HG03342 (cell line): ENCODE data around the gene TXNDC11.
"Not testable (repeated sequence)": the region's sequence is repeated elsewhere in the genome, so short reads cannot be mapped to it uniquely, and the experiment has no call there.

ENCODE experiments used
- ATAC-seq: cut with Tn5 transposase; IDR thresholded peaks from one replicate; pipeline ENCODE4 v1.9.1; 2021; ENCODE audit warnings: mild to moderate bottlenecking, moderate library complexity; ENCODE audit not compliant: unreplicated experiment

TXNDC11 gene

DNA sequence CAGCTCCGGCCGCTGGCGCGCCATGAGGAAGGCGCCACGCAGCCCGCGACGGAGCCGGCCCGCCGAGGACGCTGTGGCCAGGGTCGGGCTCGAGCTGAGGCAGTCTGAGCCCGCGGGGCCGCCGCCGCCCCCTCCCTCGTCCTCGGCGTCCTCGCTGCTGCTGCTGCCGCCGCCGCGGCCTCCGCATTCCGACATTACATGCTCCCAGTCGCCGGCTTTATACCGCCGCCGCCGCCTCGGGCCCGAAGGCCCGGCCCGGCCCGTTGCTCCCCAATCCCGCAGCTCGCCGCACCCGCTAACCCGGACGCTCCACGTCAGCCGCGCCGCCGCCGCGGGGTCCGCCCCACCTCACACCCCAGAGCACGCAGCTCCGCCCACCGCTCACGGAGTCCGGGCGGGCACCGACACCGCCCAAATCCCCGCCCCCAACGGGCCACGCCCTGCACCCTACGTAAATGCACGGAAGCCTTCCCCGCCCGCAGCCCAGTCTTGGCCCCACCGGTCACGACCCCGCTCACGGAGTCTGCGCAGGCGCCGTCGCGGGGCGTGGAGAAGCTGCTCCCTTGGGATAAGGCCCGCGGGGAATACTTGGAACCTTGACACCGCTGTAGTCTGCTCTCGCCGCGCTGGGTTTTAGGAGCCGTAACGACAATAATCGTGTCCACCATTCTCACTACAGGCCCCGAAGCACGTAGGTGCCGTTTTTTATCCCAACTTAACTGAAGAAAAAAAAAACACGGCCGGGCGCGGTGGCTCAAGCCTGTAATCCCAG lies at the start of gene TXNDC11:
TSS of gene TXNDC11 (minus strand) at position 322 of the 772 bp plus-strand sequence. CDS start at position 195, 127 bp downstream.
- peak; percentile 84 for ATAC-seq

DNA sequence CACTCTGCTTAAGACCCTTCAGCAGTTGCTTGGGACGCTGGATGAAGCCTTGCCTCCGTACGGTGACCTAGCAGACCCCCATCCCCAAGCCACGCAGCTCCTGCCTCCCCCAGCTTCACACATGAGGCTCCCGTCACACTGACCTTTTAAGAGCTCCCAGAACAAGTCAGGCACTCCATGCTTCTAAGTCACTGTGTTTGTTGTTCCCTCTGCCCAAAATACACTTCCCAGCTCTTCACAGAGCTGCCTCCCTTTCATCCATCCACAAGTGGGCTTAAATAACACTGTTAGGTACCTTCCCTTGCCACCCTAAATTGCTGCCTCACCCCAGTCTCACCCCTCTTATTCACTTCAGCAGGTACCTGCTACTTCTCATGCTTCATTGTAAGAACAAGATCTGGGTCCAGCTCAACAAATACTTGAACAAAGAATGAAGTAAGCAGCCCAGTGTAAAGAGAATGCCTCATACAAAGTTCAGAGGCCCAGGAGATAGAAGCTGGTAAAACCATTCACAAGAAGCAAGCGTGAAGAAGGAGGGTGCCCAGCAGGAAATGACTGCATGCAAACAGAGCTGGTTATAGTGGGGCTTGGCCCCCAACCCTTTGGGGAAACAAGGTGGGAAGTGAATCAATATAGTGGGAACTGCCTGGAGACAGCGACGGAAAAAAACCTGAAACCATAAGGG lies 48.6 kb upstream of the TXNDC11 start:
- no peak for ATAC-seq

DNA sequence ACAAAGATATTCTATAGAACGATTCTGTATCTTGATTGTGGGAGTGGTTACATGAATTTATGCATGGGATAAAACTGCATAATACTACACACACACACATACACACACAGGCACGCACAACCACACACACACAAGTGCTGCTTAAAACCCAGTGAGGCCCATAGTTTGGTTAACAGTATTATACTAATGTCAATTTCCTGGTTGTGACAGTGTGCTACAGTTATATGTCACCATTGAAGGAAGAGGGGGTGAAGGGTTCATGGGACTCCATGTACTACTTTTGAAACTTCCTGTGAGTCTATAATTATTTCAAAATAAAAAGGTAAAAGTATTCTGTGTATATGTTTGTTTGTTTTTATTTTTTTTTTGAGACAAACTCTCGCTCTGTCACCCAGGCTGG lies 46.3 kb upstream of the TXNDC11 start:
- ATAC-seq: no peak

- ATAC-seq: not testable (repeated sequence)
Observed at GRCh38 chr16:11784980-11785599, 42.4 kb upstream of the TXNDC11 start.

GRCh38 chr16:11784381-11784780 lies 41.7 kb upstream of the TXNDC11 start:
- ATAC-seq: not testable (repeated sequence)

GRCh38 chr16:11784038-11784369 lies 41.3 kb upstream of the TXNDC11 start:
- ATAC-seq: no peak

DNA sequence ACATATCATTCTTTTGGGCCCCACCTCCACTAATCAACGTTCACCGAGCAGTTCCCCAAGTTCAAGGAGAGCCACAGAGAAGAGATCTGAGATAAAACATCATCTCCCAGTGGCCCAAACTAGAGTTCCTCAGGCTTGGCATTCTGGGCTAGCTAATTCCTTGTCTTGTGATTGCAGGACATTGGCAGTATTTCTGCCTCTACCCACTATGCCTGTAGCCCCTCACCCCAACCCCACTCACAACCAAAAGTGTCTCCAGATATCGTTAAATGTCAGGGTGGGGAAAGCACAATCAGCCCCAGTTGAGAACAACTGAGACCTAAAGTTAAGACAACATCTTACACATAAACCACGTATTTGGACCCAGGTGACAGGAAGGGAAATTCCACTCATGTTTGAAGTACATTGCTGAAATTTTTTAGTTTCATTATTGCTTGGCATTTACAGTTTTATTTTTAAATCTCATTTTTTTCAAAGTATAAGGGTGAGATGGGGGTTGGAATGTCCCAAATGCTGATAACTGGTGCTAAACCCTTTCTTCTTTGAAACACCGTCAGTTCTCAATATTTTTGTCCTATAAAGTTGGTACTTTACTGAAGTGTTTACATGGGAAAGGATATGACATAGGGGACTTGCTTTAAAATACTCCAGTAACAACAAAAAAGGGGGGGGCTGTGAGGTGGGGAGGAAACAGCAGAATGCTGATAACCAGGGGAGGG lies 40.8 kb upstream of the TXNDC11 start:
- peak; percentile 46 for ATAC-seq

DNA sequence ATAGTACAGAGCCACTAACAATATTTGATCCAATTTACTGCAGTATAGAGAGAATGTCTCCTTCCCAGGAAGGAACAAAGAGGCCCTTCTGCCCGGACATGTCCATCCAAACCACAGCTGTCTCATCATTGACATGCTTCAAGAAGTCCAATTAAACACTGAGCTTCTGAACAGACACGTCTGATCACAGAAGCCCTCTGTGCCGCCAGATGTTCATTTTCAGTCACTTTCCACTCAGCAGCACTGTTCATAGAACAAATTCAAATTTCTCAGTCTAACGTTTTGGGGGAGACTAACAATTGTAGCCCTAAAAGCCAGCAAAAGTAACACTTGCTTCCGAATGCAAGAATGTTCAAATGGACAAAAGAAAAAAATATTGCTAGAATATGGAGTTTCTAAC lies 39.1 kb upstream of the TXNDC11 start:
- ATAC-seq: no peak

GRCh38 chr16:11780991-11781680 lies 38.5 kb upstream of the TXNDC11 start:
- ATAC-seq: no peak

DNA sequence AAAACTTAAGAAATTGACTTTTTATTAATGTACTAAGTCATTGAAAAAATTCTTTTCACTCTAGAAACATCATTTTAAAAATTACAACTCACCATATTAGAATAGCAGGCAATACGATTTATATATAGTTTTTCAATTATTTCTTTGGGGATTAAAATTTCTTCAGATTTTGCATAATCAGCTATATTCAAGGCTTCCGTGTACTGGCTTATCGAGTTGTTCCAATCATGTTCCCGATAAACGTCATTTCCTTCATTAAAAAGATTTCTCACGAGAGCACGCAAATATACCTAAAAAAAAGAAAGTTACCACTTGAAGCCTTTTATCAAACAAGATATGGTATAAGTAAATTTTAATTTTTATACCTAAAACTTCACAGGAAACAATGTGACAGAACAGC lies 36.4 kb upstream of the TXNDC11 start:
- ATAC-seq: no peak

GRCh38 chr16:11774065-11774626 lies 31.5 kb upstream of the TXNDC11 start:
- ATAC-seq: no peak

DNA sequence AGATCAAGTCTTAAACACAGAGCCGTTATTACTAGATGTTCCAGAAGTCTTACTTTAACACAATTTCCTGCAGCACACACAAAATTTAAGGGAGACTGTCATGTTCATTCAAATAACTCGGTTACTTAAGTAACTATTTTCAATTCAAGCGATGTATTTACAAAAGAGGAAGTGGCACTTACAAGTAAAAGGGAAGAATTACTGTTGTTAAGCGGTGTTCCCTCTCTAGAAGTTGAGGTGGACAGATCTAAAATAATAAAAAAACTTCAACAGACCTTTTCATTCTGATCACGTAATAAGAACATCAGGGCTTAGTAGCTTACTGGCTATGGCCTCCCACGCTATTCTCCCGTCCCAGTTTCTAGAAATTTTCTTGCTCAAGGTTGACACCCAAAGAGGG lies 26.2 kb upstream of the TXNDC11 start:
- no peak for ATAC-seq

- no peak for ATAC-seq
Observed at GRCh38 chr16:11762431-11762830, 19.8 kb upstream of the TXNDC11 start.

DNA sequence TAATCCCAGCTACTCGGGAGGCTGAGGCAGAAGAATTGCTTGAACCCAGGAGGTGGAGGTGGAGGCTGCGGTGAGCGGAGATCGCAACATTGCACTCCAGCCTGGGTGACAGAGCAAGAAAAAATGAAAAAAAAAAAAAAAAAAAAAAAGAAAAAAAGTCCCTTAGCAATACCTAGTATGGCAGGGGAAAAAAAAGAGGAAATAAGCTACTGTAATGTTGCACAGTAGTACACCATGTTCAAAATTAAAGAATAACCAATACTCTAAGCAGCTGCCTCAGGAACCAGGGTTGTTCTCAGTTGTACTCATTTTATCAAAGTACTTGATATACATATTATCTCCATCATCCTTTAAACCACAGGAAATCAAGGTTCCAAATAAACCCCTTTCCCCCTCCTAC lies 17.3 kb upstream of the TXNDC11 start:
- ATAC-seq: no peak

DNA sequence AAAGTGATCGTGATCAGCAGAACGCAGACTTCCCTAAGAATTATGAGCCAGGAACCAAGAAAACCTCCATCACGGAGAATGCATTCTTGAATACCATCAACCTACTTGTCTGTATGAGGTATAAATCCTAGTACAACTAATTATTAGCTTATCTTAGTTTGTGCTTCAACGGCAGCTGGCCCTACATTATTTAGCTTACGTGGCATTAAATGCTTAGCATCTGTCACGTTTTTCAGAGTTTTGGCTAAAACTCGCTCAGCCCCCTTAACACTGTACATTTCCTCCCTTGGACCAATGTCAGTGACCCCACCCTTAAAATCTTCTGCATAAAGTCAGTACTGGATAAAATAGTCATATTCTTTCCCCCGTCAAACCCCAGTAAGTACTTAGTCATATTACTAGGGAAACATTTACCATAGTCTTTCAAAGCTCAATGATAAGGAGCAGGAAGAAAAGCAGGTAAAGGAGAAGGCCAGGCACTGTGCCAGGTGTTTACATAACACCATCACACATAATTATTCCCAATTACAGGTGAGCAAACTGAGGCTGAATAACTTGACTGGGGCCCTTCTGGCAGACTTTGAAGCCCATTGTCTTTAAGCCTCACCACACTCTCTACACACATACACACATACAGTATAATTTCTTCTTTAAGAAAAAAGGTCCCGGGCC lies 16.6 kb upstream of the TXNDC11 start:
- no peak for ATAC-seq

GRCh38 chr16:11757671-11758545 lies 15.3 kb upstream of the TXNDC11 start:
- ATAC-seq: no peak

- no peak for ATAC-seq
Observed at GRCh38 chr16:11756248-11756647, 13.6 kb upstream of the TXNDC11 start.

- no peak for ATAC-seq
Observed at GRCh38 chr16:11755022-11755760, 12.5 kb upstream of the TXNDC11 start.
